ENCODE results near the gene NDUFAF8.

Gene NDUFAF8

GRCh38 chr17:81239714-81240555 lies 817 bp downstream of the NDUFAF8 start:
- no peak for ATAC-seq
- no peak for TF ChIP-seq CREB5 (CRISPR knock-in tag; IDR thresholded peaks at IDR 0.05; ENCODE audit: low read depth)
- TF ChIP-seq ZNF565 (CRISPR knock-in tag; conservative IDR thresholded peaks at IDR 0.05; ENCODE audit: low read depth) = no peak
- no peak for TF ChIP-seq TCF4 (CRISPR knock-in tag; IDR thresholded peaks at IDR 0.05; ENCODE audit: borderline replicate concordance)
- no peak for TF ChIP-seq PPARA (CRISPR knock-in tag; IDR thresholded peaks at IDR 0.05; ENCODE audit: borderline replicate concordance)
- no peak for TF ChIP-seq ZFP3 (CRISPR knock-in tag; IDR thresholded peaks at IDR 0.05)
- TF ChIP-seq TOX (CRISPR knock-in tag; IDR thresholded peaks at IDR 0.05; ENCODE audit: borderline replicate concordance) = no peak
- no peak for TF ChIP-seq TSHZ2 (CRISPR knock-in tag; IDR thresholded peaks at IDR 0.05)
- no peak for TF ChIP-seq POU6F1 (CRISPR knock-in tag; IDR thresholded peaks at IDR 0.05; ENCODE audit: borderline replicate concordance, low read depth)
- TF ChIP-seq ISL1 (CRISPR knock-in tag; IDR thresholded peaks at IDR 0.05) = no peak
- TF ChIP-seq BACH2 (CRISPR knock-in tag; IDR thresholded peaks at IDR 0.05; ENCODE audit: borderline replicate concordance) = no peak
- no peak for TF ChIP-seq ZNF8 (CRISPR knock-in tag; IDR thresholded peaks at IDR 0.05)
- TF ChIP-seq ESRRG (CRISPR knock-in tag; IDR thresholded peaks at IDR 0.05) = no peak
- TF ChIP-seq CSRNP3 (CRISPR knock-in tag; IDR thresholded peaks at IDR 0.05) = no peak
- TF ChIP-seq ZFP30 (CRISPR knock-in tag; IDR thresholded peaks at IDR 0.05) = no peak
- no peak for TF ChIP-seq SNAI2 (CRISPR knock-in tag; IDR thresholded peaks at IDR 0.05)
- TF ChIP-seq CSDC2 (CRISPR knock-in tag; IDR thresholded peaks at IDR 0.05) = no peak
- no peak for TF ChIP-seq ARNTL (CRISPR knock-in tag; IDR thresholded peaks at IDR 0.05; ENCODE audit: borderline replicate concordance, low read depth)
- TF ChIP-seq GLIS3 (CRISPR knock-in tag; IDR thresholded peaks at IDR 0.05) = no peak; the same call in 1 of the 2 replicates
- no peak for TF ChIP-seq ZNF70 (CRISPR knock-in tag; IDR thresholded peaks at IDR 0.05)

GRCh38 chr17:81240761-81241160 lies 1.6 kb downstream of the NDUFAF8 start:
- no peak for TF ChIP-seq CSRNP3 (CRISPR knock-in tag; IDR thresholded peaks at IDR 0.05)
- no peak for TF ChIP-seq TCF4 (CRISPR knock-in tag; IDR thresholded peaks at IDR 0.05; ENCODE audit: borderline replicate concordance)
- TF ChIP-seq PATZ1 (CRISPR knock-in tag; IDR thresholded peaks at IDR 0.05; ENCODE audit: borderline replicate concordance) = no peak
- TF ChIP-seq PPARA (CRISPR knock-in tag; IDR thresholded peaks at IDR 0.05; ENCODE audit: borderline replicate concordance) = no peak
- TF ChIP-seq SNAI2 (CRISPR knock-in tag; IDR thresholded peaks at IDR 0.05) = no peak
- no peak for TF ChIP-seq POU6F1 (CRISPR knock-in tag; IDR thresholded peaks at IDR 0.05; ENCODE audit: borderline replicate concordance, low read depth)
- no peak for TF ChIP-seq ISL1 (CRISPR knock-in tag; IDR thresholded peaks at IDR 0.05)
- TF ChIP-seq ZFP3 (CRISPR knock-in tag; IDR thresholded peaks at IDR 0.05) = no peak
- no peak for TF ChIP-seq TSHZ2 (CRISPR knock-in tag; IDR thresholded peaks at IDR 0.05)
- TF ChIP-seq OSR1 (CRISPR knock-in tag; IDR thresholded peaks at IDR 0.05) = no peak
- no peak for ATAC-seq

All from SK-N-SH treated with all-trans-retinoic acid at 6 μM for 48 hours (cell line).